Endothelial cell of umbilical vein (primary cell): ENCODE data around the gene CRTC1. TPM values are rescaled to one million over a fixed set of nuclear protein-coding genes. Genes with fewer than 3 reads are reported as not detected.

Experiments
- BruUV-seq: library from RNA; stranded (reverse); fragments of 400-500 nt; replicated peaks from 2 replicates; lab custom pipeline; 2021; lab: Mats Ljungman, UMichigan
- CTCF ChIA-PET: fragments of 300-600, 350-600 bp; sonication (Branson Sonifier 250); formaldehyde crosslinking; loops from one replicate; lab custom pipeline; 2021; ENCODE audit warnings: antibody characterized with exemption, inconsistent platforms; lab: Charles Lee
- POLR2A ChIA-PET: fragments of 300-600, 350-600 bp; sonication (Branson Sonifier 250); formaldehyde crosslinking; loops from one replicate; lab custom pipeline; 2021; ENCODE audit warnings: antibody characterized with exemption, inconsistent platforms; lab: Charles Lee
- DNase-seq: peaks from one replicate; pipeline ENCODE4 v3.0.0-alpha.2; 2011; ENCODE audit warnings: low read depth, low spot score
- FAIRE-seq: peaks from 2 replicates; lab custom pipeline; 2011; peaks lifted over from hg19 to GRCh38; lab: Jason Lieb, UNC
- H2AFZ ChIP-seq: 2 replicates; pipeline ENCODE4 v1.6.0; 2012; ENCODE audit warnings: low read depth, low read length, control low read depth, inconsistent platforms
- H3K27ac ChIP-seq: 2 replicates; pipeline ENCODE4 v1.5.1; 2011; ENCODE audit warnings: low read depth, mild to moderate bottlenecking, control low read depth, low read length, moderate library complexity; ENCODE audit not compliant: insufficient read depth
- H3K27me3 ChIP-seq, 2 experiments: 2 replicates each; pipeline versions ENCODE4 v1.6.0 to v1.6.1; 2011; ENCODE audit warnings: low read length in 2 of 2, mixed read lengths in 1 of 2; ENCODE audit not compliant: control insufficient read depth in 2 of 2, insufficient read depth in 2 of 2
- H3K36me3 ChIP-seq, 2 experiments: 2 replicates in 1 of 2; 3 replicates in 1 of 2; pipeline ENCODE4 v1.5.1; 2011; ENCODE audit warnings: low read length in 2 of 2, mild to moderate bottlenecking in 1 of 2, moderate library complexity in 1 of 2; ENCODE audit not compliant: control insufficient read depth in 2 of 2, insufficient read depth in 2 of 2; ENCODE audit errors: extremely low read depth in 1 of 2
- H3K4me1 ChIP-seq: 3 replicates; pipeline ENCODE4 v1.5.1; 2011; ENCODE audit warnings: mild to moderate bottlenecking, low read length; ENCODE audit not compliant: control insufficient read depth, insufficient read depth; ENCODE audit errors: extremely low read depth
- H3K4me2 ChIP-seq: 2 replicates; pipeline ENCODE4 v1.6.1; 2011; ENCODE audit warnings: low read length, control low read depth, mixed read lengths; ENCODE audit not compliant: insufficient read depth
- H3K4me3 ChIP-seq, 3 experiments: fragments of 200-600 bp in 1 of 3; sonication (generic), shearing (Covaris generic) in 1 of 3; replicated peaks in 1 of 3; 2 replicates each; pipeline ENCODE4 v1.5.1; 2011 to 2016; ENCODE audit warnings: control low read depth in 3 of 3, low read length in 3 of 3, mild to moderate bottlenecking in 2 of 3, inconsistent platforms in 1 of 3, low read depth in 1 of 3, moderate library complexity in 1 of 3; ENCODE audit not compliant: insufficient read depth in 1 of 3
- H3K79me2 ChIP-seq: 2 replicates; pipeline ENCODE4 v1.6.0; 2012; ENCODE audit warnings: low read length, inconsistent platforms; ENCODE audit not compliant: control insufficient read depth, insufficient read depth
- H3K9ac ChIP-seq: replicated peaks from 2 replicates; pipeline ENCODE3; 2011; ENCODE audit warnings: low read length, control low read depth; ENCODE audit not compliant: insufficient read depth; ENCODE audit errors: extremely low read depth
- H3K9me1 ChIP-seq: replicated peaks from 3 replicates; pipeline ENCODE4 v1.6.0; 2011; ENCODE audit warnings: mild to moderate bottlenecking, low read length; ENCODE audit not compliant: control insufficient read depth, insufficient read depth; ENCODE audit errors: extremely low read depth
- H3K9me3 ChIP-seq: replicated peaks from 2 replicates; pipeline ENCODE4 v1.5.1; 2012; ENCODE audit warnings: low read length, inconsistent platforms; ENCODE audit not compliant: control insufficient read depth, insufficient read depth
- H4K20me1 ChIP-seq: replicated peaks from 2 replicates; pipeline ENCODE3; 2011; ENCODE audit warnings: mild to moderate bottlenecking, low read length; ENCODE audit not compliant: control insufficient read depth, insufficient read depth; ENCODE audit errors: extremely low read depth
- CTCF ChIP-seq, 2 donors: IDR thresholded peaks; 1 replicate in 1 of 2; 2 replicates in 1 of 2; pipeline ENCODE4 v1.5.1; 2011; ENCODE audit warnings: low read length in 2 of 2, mild to moderate bottlenecking in 2 of 2, moderate library complexity in 2 of 2, control low read depth in 1 of 2, inconsistent platforms in 1 of 2, low read depth in 1 of 2; ENCODE audit not compliant: insufficient read depth in 1 of 2; ENCODE audit errors: extremely low read depth in 1 of 2
- EZH2 ChIP-seq: IDR thresholded peaks from 2 replicates; pipeline ENCODE4 v1.6.1; 2012; ENCODE audit warnings: borderline replicate concordance, low read depth, mild to moderate bottlenecking, moderate library complexity, low read length, inconsistent platforms; ENCODE audit not compliant: severe bottlenecking
- FOS ChIP-seq: IDR thresholded peaks from 2 replicates; pipeline ENCODE4 v1.6.1; 2011; ENCODE audit warnings: mild to moderate bottlenecking, low read length, moderate library complexity, borderline replicate concordance; ENCODE audit not compliant: insufficient read depth
- GATA2 ChIP-seq: IDR thresholded peaks from 2 replicates; pipeline ENCODE4 v1.7.0; 2011; ENCODE audit warnings: low read depth, mild to moderate bottlenecking, moderate library complexity, mixed read lengths, low read length; ENCODE audit not compliant: insufficient read length, insufficient read depth
- JUN ChIP-seq: IDR thresholded peaks from 2 replicates; pipeline ENCODE4 v1.6.1; 2011; ENCODE audit warnings: borderline replicate concordance, low read depth; ENCODE audit not compliant: insufficient read length, insufficient read depth
- MAX ChIP-seq: IDR thresholded peaks from 2 replicates; pipeline ENCODE4 v1.6.1; 2011; ENCODE audit not compliant: insufficient read depth, insufficient read length
- MYC ChIP-seq: IDR thresholded peaks from one replicate; pipeline ENCODE4 v1.6.1; 2011; ENCODE audit warnings: mild to moderate bottlenecking, low read depth, low read length
- POLR2A ChIP-seq: IDR thresholded peaks from 2 replicates; pipeline ENCODE4 v1.6.1; 2012; ENCODE audit warnings: low read depth, mild to moderate bottlenecking, control low read depth, low read length
- POLR2AphosphoS5 ChIP-seq: IDR thresholded peaks from 2 replicates; pipeline ENCODE4 v1.6.1; 2012; ENCODE audit warnings: low read depth, mild to moderate bottlenecking, control low read depth, low read length, moderate library complexity; ENCODE audit not compliant: insufficient read depth
- dilution Hi-C: fragments of 300-500 bp; cut with MboI; formaldehyde crosslinking; loops from one replicate; pipeline ENCODE4 v1.15.0; 2019; ENCODE audit warnings: low sequenced_read_pairs; ENCODE audit not compliant: extremely low pct_ligation_motif_present
- intact Hi-C: fragments of 100-400 bp; cut with micrococcal nuclease; formaldehyde crosslinking; loops from one replicate; pipeline ENCODE4 v1.10.0; 2022
- polyA plus RNA-seq, 4 experiments: library from polyadenylated mRNA; depleted of rRNA in 3 of 4; stranded (reverse) in 3 of 4; unstranded in 1 of 4; fragments of >200 nt; gene quantifications; 2 replicates each; pipeline versions ENCODE4 v1.2.1 to v1.2.3, GENCODE V29; 2011 to 2012; ENCODE audit warnings: missing spikeins in 1 of 4
- total RNA-seq: library from RNA; stranded (reverse); gene quantifications from 2 replicates; pipeline ENCODE4 v1.2.3, GENCODE V29; 2021

The CRTC1 gene
- total and polyA plus RNA-seq, 2 donors (not counting 3 experiments of a cell fraction or from before 2014, with no cell fraction given): 4.2 to 11.4 TPM

GRCh38 chr19:18654469-18654868 lies 29.0 kb upstream of the CRTC1 start:
- Histone ChIP-seq H3K79me2 (no peaks in the 10 kb centered on the region), H3K4me2 (no peak overlapping the region), H4K20me1 (no peaks in the 10 kb centered on the region), H3K4me1 (peaks cover 20% of the 10 kb centered on the region), H3K27me3 (no peaks in the 10 kb centered on the region), H3K4me3 (no peak overlapping the region), H3K27ac (no peak overlapping the region), H2AFZ (no peak overlapping the region), H3K9ac (no peak overlapping the region), H3K9me3 (no peaks in the 10 kb centered on the region), H3K9me1 (no peaks in the 10 kb centered on the region), H3K36me3 (no peaks in the 10 kb centered on the region)
- POLR2A ChIA-PET: no interaction called here
- BruUV-seq: no TSS peak
- CTCF ChIA-PET: no interaction called here
- TF ChIP-seq POLR2AphosphoS5: no peak
- no peak for TF ChIP-seq EZH2
- no peak for TF ChIP-seq POLR2A
- no peak for TF ChIP-seq CTCF (IDR thresholded peaks at IDR 0.05; ENCODE audit: extremely low read depth in 1 of 2, insufficient read depth in 1 of 2, low read depth in 1 of 2, low read length in 2 of 2)
- no peak for TF ChIP-seq FOS
- TF ChIP-seq MAX: no peak
- no peak for TF ChIP-seq MYC
- no peak for TF ChIP-seq JUN
- no peak for TF ChIP-seq GATA2
- dilution Hi-C loops: no loop called here
- no peak for DNase-seq
- FAIRE-seq: no peak
- intact Hi-C loops: no loop called here
